CD14-positive monocyte (primary cell): ENCODE results near the gene RPTOR. TPM values are rescaled to one million over a fixed set of nuclear protein-coding genes. Genes with fewer than 3 reads are reported as not detected.

Experiments
- DNase-seq, 3 donors: peaks; one replicate each; pipeline ENCODE4 v3.0.0-alpha.2; 2011 to 2022
- H2AFZ ChIP-seq: 2 replicates; pipeline ENCODE4 v1.6.0; 2012; ENCODE audit warnings: mild to moderate bottlenecking, low read depth, low read length, inconsistent platforms; ENCODE audit not compliant: insufficient read depth, poor library complexity, severe bottlenecking
- H3K27ac ChIP-seq, 2 donors: 1 replicate in 1 of 2; 2 replicates in 1 of 2; pipeline ENCODE4 v1.5.1; 2012 to 2013; ENCODE audit warnings: low read length in 2 of 2, control low read depth in 1 of 2, inconsistent platforms in 1 of 2, low read depth in 1 of 2, mild to moderate bottlenecking in 1 of 2
- H3K27me3 ChIP-seq, 2 donors: one replicate each; pipeline versions ENCODE4 v1.6.0 to v1.6.1; 2011 to 2013; ENCODE audit warnings: low read length in 2 of 2; ENCODE audit not compliant: control insufficient read depth in 2 of 2, insufficient read depth in 2 of 2
- H3K36me3 ChIP-seq, 2 donors: replicated peaks in 1 of 2; 1 replicate in 1 of 2; 2 replicates in 1 of 2; pipeline versions ENCODE4 v1.5.1 to v1.6.1; 2012 to 2013; ENCODE audit warnings: low read length in 2 of 2, control low read depth in 1 of 2, inconsistent platforms in 1 of 2, mild to moderate bottlenecking in 1 of 2; ENCODE audit not compliant: insufficient read depth in 2 of 2, control insufficient read depth in 1 of 2
- H3K4me1 ChIP-seq, 2 donors: 1 replicate in 1 of 2; 2 replicates in 1 of 2; pipeline versions ENCODE4 v1.5.1 to v1.6.1; 2012 to 2013; ENCODE audit warnings: low read length in 2 of 2, control low read depth in 1 of 2, inconsistent platforms in 1 of 2, mild to moderate bottlenecking in 1 of 2, moderate library complexity in 1 of 2; ENCODE audit not compliant: insufficient read depth in 2 of 2, control insufficient read depth in 1 of 2
- H3K4me2 ChIP-seq: replicated peaks from 2 replicates; pipeline ENCODE3; 2012; ENCODE audit warnings: low read length, moderate library complexity, mild to moderate bottlenecking; ENCODE audit not compliant: poor library complexity, severe bottlenecking; ENCODE audit errors: extremely low read depth
- H3K4me3 ChIP-seq, 3 experiments: fragments of 200-600 bp in 1 of 3; sonication (generic) in 1 of 3; replicated peaks in 1 of 3; 1 replicate in 2 of 3; 2 replicates in 1 of 3; pipeline ENCODE4 v1.5.1; 2011 to 2013; ENCODE audit warnings: low read length in 3 of 3, mild to moderate bottlenecking in 3 of 3, control low read depth in 2 of 3, low read depth in 2 of 3, inconsistent platforms in 1 of 3, moderate library complexity in 1 of 3
- H3K79me2 ChIP-seq: 2 replicates; pipeline ENCODE4 v1.6.0; 2012; ENCODE audit warnings: mild to moderate bottlenecking, control low read depth, inconsistent platforms, low read length, moderate library complexity; ENCODE audit not compliant: insufficient read depth
- H3K9ac ChIP-seq: 2 replicates; pipeline ENCODE4 v1.6.0; 2017; ENCODE audit warnings: low read length, mild to moderate bottlenecking; ENCODE audit not compliant: insufficient read depth, poor library complexity, severe bottlenecking
- H3K9me3 ChIP-seq, 2 donors: replicated peaks in 1 of 2; 1 replicate in 1 of 2; 2 replicates in 1 of 2; pipeline versions ENCODE4 v1.5.1 to v1.6.1; 2012 to 2013; ENCODE audit warnings: low read length in 2 of 2, control low read depth in 1 of 2; ENCODE audit not compliant: control insufficient read depth in 1 of 2, insufficient read depth in 1 of 2
- H4K20me1 ChIP-seq: 2 replicates; pipeline ENCODE4 v1.6.0; 2012; ENCODE audit warnings: mild to moderate bottlenecking, low read length, control low read depth, moderate library complexity; ENCODE audit not compliant: insufficient read depth
- H3K27ac Mint-ChIP-seq, 7 donors: one replicate each; pipeline ENCODE4 v1.8.0; 2020; ENCODE audit warnings: mild to moderate bottlenecking in 7 of 7, mixed read lengths in 7 of 7, moderate library complexity in 6 of 7, inconsistent platforms in 2 of 7
- H3K27me3 Mint-ChIP-seq, 3 donors: one replicate each; pipeline ENCODE4 v1.8.0; 2021 to 2022; ENCODE audit warnings: low read depth in 3 of 3, mild to moderate bottlenecking in 3 of 3, mixed read lengths in 3 of 3, moderate library complexity in 3 of 3, inconsistent platforms in 1 of 3
- H3K36me3 Mint-ChIP-seq, 2 donors: one replicate each; pipeline ENCODE4 v1.8.0; 2020; ENCODE audit warnings: mixed read lengths in 2 of 2, inconsistent platforms in 1 of 2, mild to moderate bottlenecking in 1 of 2
- H3K4me1 Mint-ChIP-seq: one replicate; pipeline ENCODE4 v1.8.0; 2020; ENCODE audit warnings: mild to moderate bottlenecking, mixed read lengths
- H3K4me3 Mint-ChIP-seq, 2 donors: one replicate each; pipeline ENCODE4 v1.8.0; 2020; ENCODE audit warnings: mild to moderate bottlenecking in 2 of 2, mixed read lengths in 2 of 2, moderate library complexity in 1 of 2
- H3K9me3 Mint-ChIP-seq, 7 donors: one replicate each; pipeline ENCODE4 v1.8.0; 2020 to 2022; ENCODE audit warnings: mixed read lengths in 7 of 7, mild to moderate bottlenecking in 6 of 7, moderate library complexity in 6 of 7, inconsistent platforms in 2 of 7
- WGBS: methylation state at CpG from one replicate; pipeline ENCODE4 v1.1.5; 2013; ENCODE audit warnings: missing lambda C conversion rate; ENCODE audit not compliant: insufficient coverage; 5-methylcytosine and 5-hydroxymethylcytosine counted together
- intact Hi-C, 2 donors: fragments of 100-400 bp; cut with micrococcal nuclease; formaldehyde crosslinking; loops; one replicate each; pipeline versions ENCODE4 v1.15.0 to v1.15.1; 2023
- polyA plus RNA-seq, 3 donors: library from polyadenylated mRNA; depleted of rRNA in 1 of 3; unstranded in 2 of 3; stranded (reverse) in 1 of 3; fragments of 300-500 nt in 2 of 3; fragments of >200 nt in 1 of 3; fragmentation: Illumina TruSeq in 2 of 3; gene quantifications; 1 replicate in 2 of 3; 2 replicates in 1 of 3; pipeline ENCODE4 v1.2.3, GENCODE V29; 2012 to 2021
- TF ChIP-seq, protein P1 (sequence below): fragments of 200-600 bp; IDR thresholded peaks from one replicate; pipeline ENCODE4 v1.8.0; 2022; ENCODE audit warnings: antibody characterized with exemption, mild to moderate bottlenecking

The RPTOR gene
- polyA plus RNA-seq, 3 donors: 1.1 to 8.7 (median 2.6) TPM

- Mint-ChIP-seq H3K27ac (no peak overlapping the region), H3K9me3 (peaks cover 0 to 2% (median 0%) of the 10 kb centered on the region in 7 donors), H3K4me3 (no peak overlapping the region), H3K27me3 (no peaks in the 10 kb centered on the region), H3K4me1 (no peaks in the 10 kb centered on the region), H3K36me3 (peaks cover 1 to 25% of the 10 kb centered on the region in 2 donors)
- Histone ChIP-seq H2AFZ (no peak overlapping the region), H4K20me1 (peaks cover 20% of the 10 kb centered on the region), H3K36me3 (peaks cover 0 to 15% of the 10 kb centered on the region in 2 donors), H3K9ac (no peak overlapping the region), H3K27ac (no peak overlapping the region), H3K4me1 (no peaks in the 10 kb centered on the region), H3K79me2 (peaks cover 9% of the 10 kb centered on the region), H3K9me3 (no peaks in the 10 kb centered on the region), H3K4me2 (no peak overlapping the region), H3K4me3 (no peak overlapping the region), H3K27me3 (no peaks in the 10 kb centered on the region)
- no peak for DNase-seq
- 94% methylated on average over 15 of the region's 19 CpGs for WGBS
- intact Hi-C loops: no loop called here
- TF ChIP-seq, protein P1, sequence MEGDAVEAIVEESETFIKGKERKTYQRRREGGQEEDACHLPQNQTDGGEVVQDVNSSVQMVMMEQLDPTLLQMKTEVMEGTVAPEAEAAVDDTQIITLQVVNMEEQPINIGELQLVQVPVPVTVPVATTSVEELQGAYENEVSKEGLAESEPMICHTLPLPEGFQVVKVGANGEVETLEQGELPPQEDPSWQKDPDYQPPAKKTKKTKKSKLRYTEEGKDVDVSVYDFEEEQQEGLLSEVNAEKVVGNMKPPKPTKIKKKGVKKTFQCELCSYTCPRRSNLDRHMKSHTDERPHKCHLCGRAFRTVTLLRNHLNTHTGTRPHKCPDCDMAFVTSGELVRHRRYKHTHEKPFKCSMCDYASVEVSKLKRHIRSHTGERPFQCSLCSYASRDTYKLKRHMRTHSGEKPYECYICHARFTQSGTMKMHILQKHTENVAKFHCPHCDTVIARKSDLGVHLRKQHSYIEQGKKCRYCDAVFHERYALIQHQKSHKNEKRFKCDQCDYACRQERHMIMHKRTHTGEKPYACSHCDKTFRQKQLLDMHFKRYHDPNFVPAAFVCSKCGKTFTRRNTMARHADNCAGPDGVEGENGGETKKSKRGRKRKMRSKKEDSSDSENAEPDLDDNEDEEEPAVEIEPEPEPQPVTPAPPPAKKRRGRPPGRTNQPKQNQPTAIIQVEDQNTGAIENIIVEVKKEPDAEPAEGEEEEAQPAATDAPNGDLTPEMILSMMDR: no peak
These were observed 95.9 kb downstream of the RPTOR start for GRCh38 chr17:80640366-80641084.

- TF ChIP-seq, protein P1: no peak
- Histone ChIP-seq H3K9me3 (no peaks in the 10 kb centered on the region), H2AFZ (no peak overlapping the region), H3K27ac (no peak overlapping the region), H3K36me3 (peaks cover 0 to 24% of the 10 kb centered on the region in 2 donors), H4K20me1 (peaks cover 25% of the 10 kb centered on the region), H3K4me3 (no peak overlapping the region), H3K4me1 (no peaks in the 10 kb centered on the region), H3K9ac (no peak overlapping the region), H3K27me3 (no peaks in the 10 kb centered on the region), H3K4me2 (no peak overlapping the region), H3K79me2 (peaks cover 7% of the 10 kb centered on the region)
- peaks cover 0 to 2% (median 0%) of the 10 kb centered on the region in 7 donors for H3K9me3 Mint-ChIP-seq
- no peaks in the 10 kb centered on the region for H3K27me3 Mint-ChIP-seq
- intact Hi-C loops: no loop called here
- no peak overlapping the region for H3K27ac Mint-ChIP-seq
- peaks cover 4 to 24% of the 10 kb centered on the region in 2 donors for H3K36me3 Mint-ChIP-seq
- H3K4me3 Mint-ChIP-seq: no peak overlapping the region
- WGBS: 99% methylated on average over 17 of the region's 19 CpGs
- no peaks in the 10 kb centered on the region for H3K4me1 Mint-ChIP-seq
- DNase-seq: no peak
These were observed 98.9 kb downstream of the RPTOR start for GRCh38 chr17:80643326-80644099.
